Activated CD4-positive, CD25-positive, alpha-beta regulatory T cell treated with anti-CD3 and anti-CD28 coated beads, Interleukin-2, amount 50 U/mL, for 72 hours (primary cell): ENCODE measurements around the gene SLC44A2.
"Not testable (repeated sequence)": the region's sequence is repeated elsewhere in the genome, so short reads cannot be mapped to it uniquely, and the experiment has no call there.

Experiments used
- DNase-seq: peaks from one replicate; pipeline ENCODE4 v3.0.0; 2021

The SLC44A2 gene

DNA sequence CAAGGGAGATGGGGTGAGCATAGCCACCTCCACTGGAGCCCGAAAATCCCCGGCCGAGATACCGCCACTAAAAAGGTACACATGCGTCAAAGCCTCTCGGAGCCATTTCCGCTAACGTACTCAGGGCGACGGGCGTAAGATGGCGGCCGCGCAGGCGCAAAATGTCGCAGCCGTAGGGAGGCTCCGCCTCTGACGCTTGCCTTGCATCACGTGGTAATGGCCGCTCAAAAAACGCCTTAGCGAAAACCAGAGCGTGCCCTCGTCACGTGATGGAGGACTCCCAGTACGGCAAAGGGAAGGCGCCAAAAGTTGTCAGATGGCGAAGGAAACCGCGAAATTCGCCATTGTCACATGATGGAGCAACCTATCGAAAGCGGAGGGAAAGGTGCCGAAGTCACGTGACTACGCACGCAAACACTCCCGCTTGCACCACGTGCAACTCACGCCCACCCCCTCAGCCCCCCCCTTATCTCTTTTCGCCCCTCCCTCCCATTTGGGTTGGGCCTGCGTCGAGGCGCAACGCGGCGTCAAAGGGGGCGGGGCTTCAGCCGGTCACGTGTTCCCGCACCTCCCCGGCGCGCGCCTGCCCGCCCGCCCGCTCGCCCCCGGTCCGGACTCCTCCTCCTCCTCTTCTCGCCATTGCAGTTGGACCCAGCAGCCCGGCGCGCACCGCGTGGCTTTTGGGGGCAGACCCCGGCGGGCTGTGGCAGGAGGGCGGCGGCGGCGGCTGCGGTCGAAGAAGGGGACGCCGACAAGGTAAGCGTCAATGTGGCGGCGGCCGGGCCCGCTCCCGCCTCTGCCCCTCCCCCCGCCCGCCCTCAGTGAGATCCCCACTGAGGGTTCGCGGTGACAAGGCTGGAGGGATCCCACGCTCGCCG lies 28.6 kb downstream of the SLC44A2 start, which contains the start of gene ILF3:
Gene ILF3 (plus strand): TSS at position 615 of the 878 bp plus-strand sequence. CDS start 16,260 bp downstream, outside the sequence.
- DNase-seq, result peak; percentile 98

DNA sequence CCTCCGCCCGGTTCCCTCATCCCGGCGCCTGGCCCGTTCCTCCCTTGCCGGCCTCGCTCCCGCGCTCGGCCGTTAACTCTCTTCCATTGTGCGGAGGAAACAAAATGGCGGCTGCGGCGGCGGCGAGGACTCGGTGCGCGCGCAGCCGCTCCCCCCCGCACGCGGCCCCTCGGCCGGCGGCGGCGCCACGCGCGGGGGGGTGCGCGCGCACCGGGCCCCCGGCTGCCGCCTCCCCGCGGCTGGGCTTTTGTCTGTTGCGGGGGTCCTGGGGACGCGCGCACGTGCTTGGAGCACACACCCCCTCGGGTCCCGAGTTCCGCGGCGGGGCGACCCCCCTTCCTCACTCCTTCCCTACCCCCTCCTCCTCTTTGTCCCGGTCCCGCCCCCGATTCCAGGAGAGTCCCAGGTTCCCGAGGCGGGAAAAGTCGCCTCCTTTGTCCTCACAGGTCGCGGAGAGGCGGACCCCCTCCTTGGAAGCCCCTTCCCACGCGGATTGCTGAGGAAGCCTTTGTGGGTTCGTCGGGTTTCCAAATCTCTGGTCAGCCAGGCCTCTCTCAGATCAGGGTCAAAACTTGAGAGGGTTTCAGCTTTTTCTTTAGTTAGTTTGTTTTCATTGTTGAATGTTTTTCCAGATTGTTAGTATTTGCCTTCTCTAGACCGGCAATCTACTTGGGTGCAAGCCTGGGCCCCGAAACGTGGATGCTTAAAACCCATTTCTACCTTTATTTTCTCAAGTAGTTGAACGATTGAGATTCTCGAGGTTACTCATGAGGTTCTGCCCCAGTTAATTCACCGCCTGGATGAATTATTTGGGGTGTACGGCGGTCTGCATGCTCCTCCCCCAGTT lies 29.5 kb downstream of the SLC44A2 start:
- DNase-seq, result no peak

DNA sequence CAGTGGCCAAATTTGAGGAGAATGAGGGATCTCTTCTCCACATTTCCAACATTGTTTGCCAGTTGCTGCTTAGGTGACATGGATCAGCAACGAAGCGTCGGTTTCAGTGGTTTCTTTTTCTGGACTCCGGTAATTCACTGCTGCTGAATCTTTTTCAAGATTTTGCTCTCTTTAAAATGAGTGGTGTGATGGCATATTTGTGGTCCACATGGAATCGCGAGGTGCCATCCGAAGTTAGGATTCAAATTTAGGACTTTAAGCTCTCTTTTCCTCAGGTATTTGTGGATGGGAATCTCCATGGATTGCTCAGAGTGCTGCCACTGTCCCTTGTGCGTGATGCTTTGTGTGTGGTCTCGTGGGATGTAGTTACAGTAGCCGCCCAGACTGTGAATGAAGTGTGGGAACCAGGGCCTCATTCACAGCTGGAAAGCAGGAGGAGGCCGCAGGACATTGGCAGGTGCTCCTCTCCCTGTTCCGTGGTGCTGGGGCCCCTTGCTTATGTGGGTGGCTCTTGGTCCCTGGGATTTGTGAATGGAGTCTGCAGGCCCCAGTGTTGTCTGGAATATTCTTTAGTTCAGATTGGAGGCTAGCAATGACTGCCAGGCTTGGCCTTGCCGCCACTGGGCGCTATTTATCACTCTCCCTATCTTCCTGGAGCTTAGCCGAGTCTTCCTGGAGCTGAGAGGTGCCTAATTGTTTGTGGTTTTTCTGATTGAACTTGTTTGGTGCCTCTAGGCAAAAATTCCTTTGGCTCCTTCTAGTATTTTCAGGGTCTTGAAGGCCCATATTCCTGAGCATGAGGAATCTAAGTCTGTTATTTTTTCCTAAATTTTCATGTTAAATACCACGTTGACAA lies 30.3 kb downstream of the SLC44A2 start:
- no peak for DNase-seq

DNA sequence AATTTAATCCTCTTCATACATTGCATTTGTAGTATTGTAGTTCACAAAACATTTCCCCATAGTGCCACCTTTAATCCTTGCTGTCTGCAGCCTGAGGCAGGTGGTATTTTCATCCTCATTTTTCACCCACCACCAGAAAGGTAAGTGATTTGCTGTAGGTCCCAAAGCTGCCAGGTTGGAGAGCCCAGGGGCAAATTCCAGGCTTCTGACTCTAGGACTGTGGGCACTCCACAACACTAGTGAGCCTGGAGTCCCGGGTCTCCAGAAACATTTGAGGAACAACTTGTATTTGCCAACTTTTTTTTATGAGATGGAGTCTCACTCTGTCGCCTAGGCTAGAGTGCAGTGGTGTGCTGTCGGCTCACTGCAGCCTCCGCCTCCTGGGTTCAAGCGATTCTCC lies 35.0 kb downstream of the SLC44A2 start:
- DNase-seq, result no peak

DNA sequence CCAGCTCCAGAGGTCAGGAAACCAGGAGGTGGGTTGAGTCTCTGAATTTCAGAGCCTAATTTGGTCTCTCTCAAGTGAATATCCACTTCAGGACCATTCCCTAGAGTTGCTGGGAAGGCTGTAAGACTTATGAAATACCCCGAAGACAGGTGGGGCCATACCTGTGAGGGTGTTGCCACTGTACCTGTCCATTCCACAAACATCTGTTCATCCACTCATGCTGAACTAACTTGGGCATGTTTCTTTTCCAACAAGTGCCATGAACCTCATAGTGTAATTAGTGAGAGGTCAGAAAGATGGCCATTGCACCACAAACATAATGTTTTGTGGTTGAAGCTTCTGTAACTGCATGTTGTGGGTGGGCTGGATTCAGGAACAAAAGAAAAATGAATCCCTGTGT lies 36.6 kb downstream of the SLC44A2 start:
- no peak for DNase-seq

DNA sequence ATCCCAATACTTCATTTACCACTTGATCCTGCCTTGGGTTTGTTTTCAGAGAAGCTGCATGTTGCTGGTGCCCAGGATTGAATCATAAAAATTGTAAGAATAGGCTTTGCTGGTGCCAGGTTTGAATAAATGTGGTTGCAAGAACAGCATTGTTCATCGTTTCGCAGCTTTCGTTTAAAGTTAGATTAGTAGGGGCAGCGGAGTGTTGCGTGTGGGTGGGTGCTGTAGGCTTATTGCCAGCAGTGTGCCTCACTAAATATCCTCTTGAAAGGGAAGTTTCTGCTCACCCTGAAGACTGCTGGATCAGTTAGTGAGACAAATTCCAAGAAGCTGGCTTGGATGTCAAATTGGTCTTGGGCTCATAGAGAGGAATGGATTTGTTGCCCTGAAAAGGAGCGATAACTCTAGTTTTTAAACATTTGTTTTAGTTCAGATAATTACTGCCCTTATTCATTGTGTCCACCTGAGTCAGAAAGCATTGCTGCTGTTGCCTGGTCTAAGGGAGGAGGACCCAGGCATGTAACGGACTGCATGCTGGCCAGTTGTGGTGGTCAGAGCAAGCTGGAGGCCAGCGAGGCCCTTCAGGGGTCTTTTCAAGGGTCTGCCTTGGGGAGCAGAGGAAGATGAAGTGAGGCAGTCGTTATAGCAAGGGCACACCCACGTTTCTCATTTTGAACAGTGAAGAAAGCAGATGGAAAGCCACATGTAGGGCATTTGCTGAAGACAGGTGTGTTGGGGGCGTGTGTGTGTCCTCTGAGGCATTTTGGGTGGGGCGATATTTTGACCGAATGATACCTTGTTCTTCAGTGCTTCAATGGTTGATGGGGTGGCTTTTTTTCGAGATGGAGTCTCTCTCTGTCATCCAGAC lies 37.3 kb downstream of the SLC44A2 start:
- DNase-seq, result no peak

DNA sequence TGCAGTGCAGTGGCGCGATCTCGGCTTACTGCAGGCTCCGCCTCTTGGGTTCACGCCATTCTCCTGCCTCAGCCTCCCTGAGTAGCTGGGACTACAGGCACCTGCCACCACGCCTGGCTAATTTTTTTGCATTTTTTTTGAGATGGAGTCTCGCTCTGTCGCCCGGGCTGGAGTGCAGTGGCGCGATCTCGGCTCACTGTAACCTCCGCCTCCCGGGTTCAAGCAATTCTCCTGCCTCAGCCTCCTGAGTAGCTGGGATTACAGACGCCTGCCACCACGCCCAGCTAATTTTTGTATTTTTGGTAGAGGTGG lies 37.9 kb downstream of the SLC44A2 start:
- not testable (repeated sequence) for DNase-seq

DNA sequence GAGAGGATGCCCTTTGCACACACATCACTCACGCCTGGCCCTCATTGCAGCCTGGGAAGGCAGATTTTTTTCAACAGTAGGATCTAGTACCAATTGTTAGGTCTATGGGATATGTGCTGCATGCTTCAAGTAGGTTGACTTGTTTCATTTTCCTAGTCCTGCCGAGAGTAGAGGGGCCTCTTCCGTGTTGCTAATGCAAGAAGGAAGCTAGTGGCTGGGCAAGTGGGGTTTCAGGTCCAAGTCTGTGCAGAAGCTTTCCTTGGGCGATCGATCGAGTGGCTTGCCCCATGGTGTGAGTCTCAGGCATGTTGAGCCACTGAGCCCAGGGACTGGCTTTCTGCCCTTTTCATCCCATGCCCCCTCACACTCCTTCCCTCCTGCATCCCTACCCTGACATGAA lies 42.5 kb downstream of the SLC44A2 start:
- DNase-seq, result no peak

DNA sequence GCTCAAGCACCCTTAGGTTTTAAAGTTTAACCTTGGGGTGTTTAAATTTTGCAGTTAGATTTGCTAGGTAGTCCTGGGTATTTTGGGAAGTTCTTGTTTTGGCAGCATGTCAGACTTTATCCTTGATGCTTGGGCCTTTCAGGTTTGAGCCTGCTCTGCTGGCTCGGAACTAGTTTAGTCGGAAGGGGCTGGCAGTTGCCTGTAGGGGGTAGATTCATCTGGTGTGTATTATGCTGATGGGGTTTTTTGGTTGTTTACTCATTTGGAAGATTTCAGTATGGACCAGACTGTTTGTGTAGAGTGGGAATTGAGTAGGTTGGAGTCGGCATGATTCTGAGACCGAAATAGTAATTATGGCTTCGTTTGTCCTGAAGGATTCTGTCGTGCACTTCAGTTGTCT lies 43.9 kb downstream of the SLC44A2 start:
- no peak for DNase-seq

DNA sequence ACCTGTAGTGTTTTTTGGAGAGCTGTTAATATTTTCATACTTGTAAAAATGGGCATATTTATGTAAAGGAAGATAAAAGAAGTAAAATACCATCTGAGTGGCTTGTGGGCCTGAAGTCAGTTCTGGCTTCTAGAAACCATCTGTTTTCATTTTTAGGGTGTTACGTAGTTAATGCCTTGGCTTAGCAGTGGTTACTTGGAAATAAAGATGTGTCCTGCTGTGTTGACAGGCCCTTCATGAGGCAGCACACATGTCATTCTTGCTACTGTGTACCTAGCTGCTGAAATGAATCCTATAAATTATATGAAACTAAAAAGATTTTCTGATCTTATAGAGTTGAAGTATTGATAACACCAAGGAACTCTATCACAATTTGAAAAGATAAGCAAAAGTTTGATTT lies 44.8 kb downstream of the SLC44A2 start:
- DNase-seq, result no peak

DNA sequence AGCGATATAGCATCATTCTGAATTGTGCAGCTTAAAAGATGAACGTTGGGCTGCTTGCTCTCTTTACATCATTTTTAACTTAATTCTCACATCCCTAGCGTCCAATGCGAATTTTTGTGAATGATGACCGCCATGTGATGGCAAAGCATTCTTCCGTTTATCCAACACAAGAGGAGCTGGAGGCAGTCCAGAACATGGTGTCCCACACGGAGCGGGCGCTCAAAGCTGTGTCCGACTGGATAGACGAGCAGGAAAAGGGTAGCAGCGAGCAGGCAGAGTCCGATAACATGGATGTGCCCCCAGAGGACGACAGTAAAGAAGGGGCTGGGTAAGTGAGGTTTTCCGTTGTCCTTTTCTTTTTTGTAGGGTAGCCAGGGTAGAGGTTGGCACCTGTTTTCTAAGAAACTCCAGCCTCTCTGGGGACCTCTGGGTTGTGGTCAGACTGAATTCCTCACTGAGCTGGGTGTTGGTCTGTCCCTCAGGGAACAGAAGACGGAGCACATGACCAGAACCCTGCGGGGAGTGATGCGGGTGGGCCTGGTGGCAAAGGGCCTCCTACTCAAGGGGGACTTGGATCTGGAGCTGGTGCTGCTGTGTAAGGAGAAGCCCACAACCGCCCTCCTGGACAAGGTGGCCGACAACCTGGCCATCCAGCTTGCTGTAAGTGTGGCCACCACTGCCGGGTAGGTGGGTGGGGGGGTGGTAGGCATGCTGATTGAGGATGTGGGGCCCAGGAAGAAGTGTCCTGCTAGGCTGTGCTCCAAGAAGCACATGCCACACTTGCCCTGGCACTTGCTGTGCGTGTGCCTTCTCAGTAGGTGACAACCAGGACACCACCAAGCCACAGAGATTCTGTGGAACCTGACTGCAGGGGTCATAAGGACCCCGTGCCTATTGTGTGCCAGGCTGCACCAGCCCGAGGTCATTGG lies 45.8 kb downstream of the SLC44A2 start:
- no peak for DNase-seq

DNA sequence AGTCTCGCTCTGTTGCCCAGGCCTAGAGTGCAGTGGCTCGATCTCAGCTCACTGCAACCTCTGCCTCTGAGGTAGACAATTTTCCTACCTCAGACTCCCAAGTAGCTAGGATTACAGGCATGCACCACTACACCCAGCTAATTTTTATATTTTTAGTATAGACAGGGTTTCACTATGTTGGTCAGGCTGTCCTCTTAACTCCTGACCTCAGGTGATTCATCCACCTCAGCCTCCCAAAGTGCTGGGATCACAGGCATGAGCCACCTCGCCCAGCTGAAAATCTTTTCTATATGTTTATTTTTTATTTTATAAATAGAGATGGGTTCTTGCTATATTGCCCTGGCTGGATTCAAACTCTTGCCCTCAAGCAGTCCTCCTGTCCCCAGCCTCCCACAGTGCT lies 46.6 kb downstream of the SLC44A2 start:
- DNase-seq, result not testable (repeated sequence)

DNA sequence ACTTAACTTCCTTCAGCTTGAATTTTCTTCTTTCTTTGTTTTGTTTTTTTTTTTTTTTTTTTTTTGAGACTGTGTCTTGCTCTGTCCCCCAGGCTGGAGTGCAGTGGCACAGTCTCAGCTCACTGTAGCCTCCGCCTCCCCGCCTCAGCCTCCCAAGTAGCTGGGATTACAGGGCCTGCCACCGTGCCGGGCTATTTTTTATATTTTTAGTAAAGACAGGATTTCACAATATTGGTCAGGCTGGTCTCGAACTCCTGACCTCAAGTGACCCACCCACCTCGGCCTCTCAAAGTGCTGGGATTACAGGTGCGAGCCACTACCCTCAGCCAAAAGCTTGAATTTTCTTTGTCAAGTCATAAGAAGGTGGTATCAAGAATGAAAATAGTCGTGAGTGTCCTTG lies 49.9 kb downstream of the SLC44A2 start:
- DNase-seq, result not testable (repeated sequence)

DNA sequence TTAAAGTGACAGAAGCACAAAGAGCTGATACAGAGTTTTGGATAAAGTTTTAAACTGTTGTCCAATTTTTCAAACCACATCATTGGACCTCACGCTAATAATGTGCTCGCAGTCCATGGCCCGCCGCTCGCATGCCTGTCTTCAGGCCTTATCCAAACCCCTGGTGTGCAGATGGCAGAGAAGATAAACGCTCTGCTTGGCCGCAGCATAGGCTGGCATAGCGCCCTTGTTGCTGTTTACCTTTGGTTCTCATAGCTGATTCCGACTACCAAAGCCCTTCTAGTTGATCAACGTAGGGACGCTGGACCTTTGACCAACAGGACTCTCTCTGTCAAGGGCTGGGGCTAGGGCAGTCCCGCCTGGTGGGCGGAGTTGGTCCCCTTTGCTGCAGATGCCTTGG lies 52.4 kb downstream of the SLC44A2 start:
- DNase-seq, result no peak

DNA sequence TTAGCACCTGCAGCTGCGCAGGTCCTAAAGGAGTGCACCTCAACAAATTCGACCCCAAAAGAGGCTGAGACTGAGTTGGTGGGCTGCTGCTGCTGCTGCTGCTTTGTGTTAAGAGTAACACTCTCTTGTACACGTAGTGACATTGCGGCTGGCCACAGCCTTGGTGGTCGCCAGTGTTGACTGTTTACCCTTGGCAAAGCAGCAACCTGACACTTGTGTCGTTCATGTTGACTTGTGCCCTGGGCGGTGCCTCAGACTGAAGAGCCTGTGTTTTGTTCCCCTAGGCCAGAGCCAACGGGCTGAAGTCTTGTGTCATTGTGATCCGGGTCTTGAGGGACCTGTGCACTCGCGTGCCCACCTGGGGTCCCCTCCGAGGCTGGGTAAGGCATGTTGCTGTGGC lies 53.5 kb downstream of the SLC44A2 start:
- no peak for DNase-seq

DNA sequence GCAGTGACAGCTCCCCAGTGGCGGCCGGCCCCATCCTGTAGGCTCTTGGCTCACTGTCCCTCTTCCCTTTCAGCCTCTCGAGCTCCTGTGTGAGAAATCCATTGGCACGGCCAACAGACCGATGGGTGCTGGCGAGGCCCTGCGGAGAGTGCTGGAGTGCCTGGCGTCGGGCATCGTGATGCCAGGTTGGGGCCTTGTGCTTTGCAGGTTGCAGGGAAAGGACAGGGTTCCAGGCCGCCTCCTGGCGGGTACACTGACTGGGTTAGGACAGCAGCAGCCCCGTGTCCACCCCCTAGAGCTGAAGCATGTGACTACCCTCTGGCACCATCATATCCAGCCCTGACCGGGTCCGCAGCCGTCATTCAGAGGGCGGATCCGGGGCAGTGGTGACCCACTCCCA lies 54.4 kb downstream of the SLC44A2 start:
- no peak for DNase-seq

DNA sequence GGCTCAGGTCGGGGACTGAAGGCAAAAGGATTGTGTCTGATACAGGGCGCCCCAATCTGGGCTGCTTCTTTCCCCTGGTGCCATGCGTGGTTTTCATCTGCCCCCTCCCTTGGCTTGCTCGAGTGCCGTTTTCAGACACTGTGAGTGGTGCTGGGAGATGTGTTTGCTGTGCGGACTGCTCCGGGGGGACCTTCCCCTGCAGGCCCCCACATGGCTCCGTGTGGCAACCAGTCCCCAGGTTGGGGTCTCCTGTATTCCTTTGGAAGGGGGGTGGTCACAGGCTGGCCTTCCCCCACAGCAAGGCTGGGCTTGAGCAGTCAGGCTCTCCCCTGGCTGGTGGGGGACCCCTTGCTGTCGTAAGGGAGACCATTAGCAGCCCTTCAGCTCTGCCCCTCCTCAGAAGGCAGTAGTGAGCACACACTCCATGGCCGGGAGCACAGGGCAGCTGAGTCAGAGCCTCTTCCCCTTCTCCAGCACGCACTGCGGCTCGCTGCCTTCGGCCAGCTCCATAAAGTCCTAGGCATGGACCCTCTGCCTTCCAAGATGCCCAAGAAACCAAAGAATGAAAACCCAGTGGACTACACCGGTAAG lies 55.3 kb downstream of the SLC44A2 start:
- no peak for DNase-seq

DNA sequence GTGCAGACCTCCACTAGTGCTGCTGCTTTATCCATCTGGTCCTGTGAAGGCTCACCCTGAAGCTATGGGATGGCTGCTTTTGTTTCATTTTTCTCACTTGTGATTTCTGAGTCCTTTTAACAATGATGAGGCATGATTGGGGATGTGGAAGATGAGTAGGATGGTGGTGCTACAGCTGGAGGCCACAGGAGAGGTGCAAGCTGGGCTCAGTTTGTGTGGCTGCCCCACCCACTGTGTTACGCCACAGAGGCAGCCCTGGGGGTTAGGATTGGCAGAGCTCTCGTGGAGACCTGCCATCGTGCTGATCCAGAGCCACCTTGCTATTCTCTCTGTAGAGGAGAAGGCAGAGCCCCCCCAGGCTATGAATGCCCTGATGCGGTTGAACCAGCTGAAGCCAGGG lies 56.3 kb downstream of the SLC44A2 start:
- DNase-seq, result no peak

DNA sequence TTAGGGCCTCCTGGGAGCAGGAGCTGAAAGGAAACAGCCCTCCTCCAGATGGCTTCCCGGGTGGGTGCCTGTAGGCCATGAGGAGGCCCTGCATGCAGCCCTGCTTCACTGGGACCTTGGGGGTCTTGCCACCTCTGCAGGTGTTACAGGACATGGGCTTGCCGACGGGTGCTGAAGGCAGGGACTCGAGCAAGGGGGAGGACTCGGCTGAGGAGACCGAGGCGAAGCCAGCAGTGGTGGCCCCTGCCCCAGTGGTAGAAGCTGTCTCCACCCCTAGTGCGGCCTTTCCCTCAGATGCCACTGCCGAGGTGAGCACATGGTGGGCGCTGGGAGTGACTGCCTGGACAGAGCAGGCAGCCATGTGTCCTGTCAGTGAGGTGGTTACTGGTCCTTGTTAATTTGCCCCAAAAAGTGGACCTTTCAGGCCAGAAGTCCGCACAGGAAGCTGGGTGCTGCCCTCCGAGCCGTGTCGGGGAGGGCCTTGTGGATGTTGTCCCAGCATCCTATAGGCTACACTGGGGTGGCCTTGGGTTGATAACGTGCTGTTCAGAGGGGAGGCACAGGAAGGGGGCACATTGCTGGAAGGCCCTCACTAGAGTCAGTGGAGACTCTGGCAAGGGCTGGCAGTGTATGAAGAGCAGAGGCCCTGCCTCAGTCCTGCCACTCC lies 57.2 kb downstream of the SLC44A2 start:
- DNase-seq, result no peak

DNA sequence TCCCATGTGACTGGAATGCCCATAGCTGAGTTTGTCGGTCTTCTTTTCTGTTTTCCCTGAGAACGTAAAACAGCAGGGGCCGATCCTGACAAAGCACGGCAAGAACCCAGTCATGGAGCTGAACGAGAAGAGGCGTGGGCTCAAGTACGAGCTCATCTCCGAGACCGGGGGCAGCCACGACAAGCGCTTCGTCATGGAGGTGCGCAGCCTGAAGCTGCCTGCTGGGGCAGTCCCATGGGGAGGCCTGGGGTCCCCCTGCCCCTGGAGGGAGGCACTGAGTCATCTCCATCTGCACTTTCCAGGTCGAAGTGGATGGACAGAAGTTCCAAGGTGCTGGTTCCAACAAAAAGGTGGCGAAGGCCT lies 57.7 kb downstream of the SLC44A2 start:
- no peak for DNase-seq
